ENCODE data around the gene SLC37A4. TPM values are rescaled to one million over a fixed set of nuclear protein-coding genes. Genes with fewer than 3 reads are reported as not detected.
"Not testable (repeated sequence)": the region's sequence is repeated elsewhere in the genome, so short reads cannot be mapped to it uniquely, and the experiment has no call there.

Gene SLC37A4
- total RNA-seq, 2 donors from 2014 or later, result 48.9 to 56.4 TPM

DNA sequence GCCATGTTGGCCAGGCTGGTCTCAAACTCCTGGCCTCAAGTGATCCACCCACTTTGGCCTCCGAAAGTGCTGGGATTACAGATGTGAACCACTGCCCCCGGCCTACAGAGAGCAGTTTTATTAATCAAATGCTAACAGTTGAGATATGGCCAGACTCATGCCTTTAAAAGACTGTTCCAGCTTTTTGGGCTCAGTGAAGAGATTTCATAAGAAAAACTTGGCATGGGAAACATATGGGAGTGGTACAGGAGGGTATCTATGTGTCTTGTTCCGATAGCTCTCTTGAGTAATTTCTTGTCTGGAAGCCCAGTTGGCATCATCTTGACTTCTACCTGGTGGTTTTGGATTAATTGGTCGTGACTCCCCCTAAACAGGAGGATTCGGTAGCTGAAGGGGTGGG lies 8.2 kb upstream of the SLC37A4 start:
- no peaks in the 10 kb centered on the region for H3K27me3 ChIP-seq
- H3K9me3 ChIP-seq, result no peaks in the 10 kb centered on the region
- H3K4me1 ChIP-seq, result no peaks in the 10 kb centered on the region
- H3K4me3 ChIP-seq, result no peak overlapping the region
- no peak overlapping the region for H3K27ac ChIP-seq
- no peaks in the 10 kb centered on the region for H3K36me3 ChIP-seq
- no peak for DNase-seq
- H3K9ac ChIP-seq (ENCODE audit: low read depth in 2 of 2, low read length in 2 of 2), result no peak overlapping the region
- intact Hi-C loops (cut with DNase I), result no loop called here
- TF ChIP-seq, protein P1, sequence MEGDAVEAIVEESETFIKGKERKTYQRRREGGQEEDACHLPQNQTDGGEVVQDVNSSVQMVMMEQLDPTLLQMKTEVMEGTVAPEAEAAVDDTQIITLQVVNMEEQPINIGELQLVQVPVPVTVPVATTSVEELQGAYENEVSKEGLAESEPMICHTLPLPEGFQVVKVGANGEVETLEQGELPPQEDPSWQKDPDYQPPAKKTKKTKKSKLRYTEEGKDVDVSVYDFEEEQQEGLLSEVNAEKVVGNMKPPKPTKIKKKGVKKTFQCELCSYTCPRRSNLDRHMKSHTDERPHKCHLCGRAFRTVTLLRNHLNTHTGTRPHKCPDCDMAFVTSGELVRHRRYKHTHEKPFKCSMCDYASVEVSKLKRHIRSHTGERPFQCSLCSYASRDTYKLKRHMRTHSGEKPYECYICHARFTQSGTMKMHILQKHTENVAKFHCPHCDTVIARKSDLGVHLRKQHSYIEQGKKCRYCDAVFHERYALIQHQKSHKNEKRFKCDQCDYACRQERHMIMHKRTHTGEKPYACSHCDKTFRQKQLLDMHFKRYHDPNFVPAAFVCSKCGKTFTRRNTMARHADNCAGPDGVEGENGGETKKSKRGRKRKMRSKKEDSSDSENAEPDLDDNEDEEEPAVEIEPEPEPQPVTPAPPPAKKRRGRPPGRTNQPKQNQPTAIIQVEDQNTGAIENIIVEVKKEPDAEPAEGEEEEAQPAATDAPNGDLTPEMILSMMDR (IDR thresholded peaks at IDR 0.05), result no peak

- intact Hi-C loops (cut with DNase I), result no loop called here
- Histone ChIP-seq H3K27ac (no peak overlapping the region), H3K4me1 (no peaks in the 10 kb centered on the region), H3K9me3 (no peaks in the 10 kb centered on the region), H3K36me3 (no peaks in the 10 kb centered on the region), H3K9ac (ENCODE audit: low read depth in 2 of 2, low read length in 2 of 2) (no peak overlapping the region), H3K4me3 (no peak overlapping the region), H3K27me3 (no peaks in the 10 kb centered on the region)
- TF ChIP-seq, protein P1 (IDR thresholded peaks at IDR 0.05), result no peak
- no peak for DNase-seq
Measured at GRCh38 chr11:119034813-119035212, 4.1 kb upstream of the SLC37A4 start.

DNA sequence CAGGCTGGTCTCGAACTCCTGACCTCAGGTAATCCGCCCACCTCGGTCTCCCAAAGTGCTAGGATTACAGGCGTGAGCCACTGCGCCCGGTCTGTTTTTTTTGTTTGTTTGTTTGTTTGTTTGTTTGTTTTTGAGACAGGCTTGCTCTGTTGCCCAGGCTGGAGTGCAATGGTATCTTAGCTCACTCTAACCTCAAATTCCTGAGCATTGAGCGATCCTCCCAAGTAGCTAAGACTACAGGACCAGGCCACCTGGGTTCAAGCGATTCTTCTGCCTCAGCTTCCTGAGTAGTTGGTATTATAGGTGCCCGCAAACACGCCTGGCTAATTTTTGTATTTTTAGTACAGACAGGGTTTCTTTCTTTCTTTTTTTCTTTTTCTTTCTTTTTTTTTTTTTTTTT lies 2.7 kb upstream of the SLC37A4 start:
- intact Hi-C loops (cut with DNase I); DNase-seq; H3K36me3 ChIP-seq: not testable (repeated sequence)

GRCh38 chr11:119031912-119032280 lies 1.2 kb upstream of the SLC37A4 start:
- Histone ChIP-seq H3K9me3 (no peaks in the 10 kb centered on the region), H3K36me3 (no peaks in the 10 kb centered on the region), H3K4me3 (no peak overlapping the region), H3K4me1 (no peaks in the 10 kb centered on the region), H3K9ac (ENCODE audit: low read depth in 2 of 2, low read length in 2 of 2) (no peak overlapping the region), H3K27me3 (no peaks in the 10 kb centered on the region), H3K27ac (no peak overlapping the region)
- DNase-seq, result no peak
- intact Hi-C loops (cut with DNase I), result no loop called here
- TF ChIP-seq, protein P1 (IDR thresholded peaks at IDR 0.05), result no peak

More for the DNA sequence above, 2.7 kb upstream of the SLC37A4 start:
- H3K9me3 ChIP-seq; H3K4me1 ChIP-seq; H3K27me3 ChIP-seq; H3K4me3 ChIP-seq; H3K27ac ChIP-seq; H3K9ac ChIP-seq (ENCODE audit: low read depth in 2 of 2, low read length in 2 of 2): not testable (repeated sequence)

- peak overlapping the region; percentile 75 for H3K27ac ChIP-seq
- H3K9me3 ChIP-seq, result no peaks in the 10 kb centered on the region
- TF ChIP-seq, protein P1 (IDR thresholded peaks at IDR 0.05), result no peak
- DNase-seq, result no peak
- intact Hi-C loops (cut with DNase I), result no loop called here
- no peaks in the 10 kb centered on the region for H3K36me3 ChIP-seq
- no peaks in the 10 kb centered on the region for H3K27me3 ChIP-seq
- peak overlapping the region; percentile 87 to 92 for H3K9ac ChIP-seq (ENCODE audit: low read depth in 2 of 2, low read length in 2 of 2)
- H3K4me3 ChIP-seq, result peak overlapping the region; percentile 58
- peaks cover 3% of the 10 kb centered on the region for H3K4me1 ChIP-seq
Measured at GRCh38 chr11:119030029-119030328, 698 bp downstream of the SLC37A4 start.

GRCh38 chr11:119029340-119030028 lies 1.2 kb downstream of the SLC37A4 start:
- H3K27ac ChIP-seq, result peak overlapping the region; percentile 75
- no peaks in the 10 kb centered on the region for H3K9me3 ChIP-seq
- peak overlapping the region; percentile 87 to 92 for H3K9ac ChIP-seq (ENCODE audit: low read depth in 2 of 2, low read length in 2 of 2)
- TF ChIP-seq, protein P1 (IDR thresholded peaks at IDR 0.05), result no peak
- intact Hi-C loops (cut with DNase I), result no loop called here
- DNase-seq, result peak; percentile 91
- peak overlapping the region; percentile 58 for H3K4me3 ChIP-seq
- peaks cover 5% of the 10 kb centered on the region for H3K4me1 ChIP-seq
- H3K27me3 ChIP-seq, result no peaks in the 10 kb centered on the region
- no peaks in the 10 kb centered on the region for H3K36me3 ChIP-seq
